Right lobe of liver (tissue), 4 donors: ENCODE data around the gene MFAP2.
"Not testable (repeated sequence)": the region's sequence is repeated elsewhere in the genome, so short reads cannot be mapped to it uniquely, and the experiment has no call there.

Experiments
- POLR2A ChIP-seq: fragments of 450-650 bp; IDR thresholded peaks from one replicate; pipeline ENCODE4 v1.6.1; 2017; ENCODE audit warnings: antibody characterized with exemption, mild to moderate bottlenecking
- TF ChIP-seq, protein P1 (sequence below), 4 donors: fragments of 200-600 bp in 3 of 4; fragments of 450-650 bp in 1 of 4; IDR thresholded peaks; one replicate each; pipeline versions ENCODE4 v1.5.1 to v1.8.0; 2016 to 2022; ENCODE audit warnings: antibody characterized with exemption in 4 of 4, mild to moderate bottlenecking in 2 of 4
- donor health status: DM: no; HTN: no; CAD: no.
- donor health status: DM: no; HTN: no; CAD: no.
- donor health status: DM: no; HTN: yes; CAD: no.

DNA sequence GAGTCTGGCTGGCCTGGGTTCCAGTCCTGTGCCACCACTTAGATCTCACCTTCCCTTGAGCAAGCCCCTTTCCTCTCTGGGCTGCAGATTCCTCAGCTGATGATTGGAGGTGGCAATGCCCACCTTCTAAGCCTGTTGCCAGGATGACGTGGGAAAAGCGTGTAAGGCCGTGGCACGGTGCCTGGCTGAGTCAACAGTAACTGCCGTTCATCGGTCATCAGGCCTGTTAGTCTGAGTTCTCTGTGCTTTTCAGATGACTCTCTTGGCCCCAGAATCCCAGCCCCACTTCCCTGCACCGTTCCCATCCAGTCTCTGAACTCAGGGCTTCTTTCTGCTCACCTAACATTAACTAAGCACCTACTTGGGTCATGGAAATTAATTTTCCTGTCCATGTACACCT lies 31.4 kb downstream of the MFAP2 start:
- not testable (repeated sequence) for TF ChIP-seq POLR2A
- TF ChIP-seq, protein P1, sequence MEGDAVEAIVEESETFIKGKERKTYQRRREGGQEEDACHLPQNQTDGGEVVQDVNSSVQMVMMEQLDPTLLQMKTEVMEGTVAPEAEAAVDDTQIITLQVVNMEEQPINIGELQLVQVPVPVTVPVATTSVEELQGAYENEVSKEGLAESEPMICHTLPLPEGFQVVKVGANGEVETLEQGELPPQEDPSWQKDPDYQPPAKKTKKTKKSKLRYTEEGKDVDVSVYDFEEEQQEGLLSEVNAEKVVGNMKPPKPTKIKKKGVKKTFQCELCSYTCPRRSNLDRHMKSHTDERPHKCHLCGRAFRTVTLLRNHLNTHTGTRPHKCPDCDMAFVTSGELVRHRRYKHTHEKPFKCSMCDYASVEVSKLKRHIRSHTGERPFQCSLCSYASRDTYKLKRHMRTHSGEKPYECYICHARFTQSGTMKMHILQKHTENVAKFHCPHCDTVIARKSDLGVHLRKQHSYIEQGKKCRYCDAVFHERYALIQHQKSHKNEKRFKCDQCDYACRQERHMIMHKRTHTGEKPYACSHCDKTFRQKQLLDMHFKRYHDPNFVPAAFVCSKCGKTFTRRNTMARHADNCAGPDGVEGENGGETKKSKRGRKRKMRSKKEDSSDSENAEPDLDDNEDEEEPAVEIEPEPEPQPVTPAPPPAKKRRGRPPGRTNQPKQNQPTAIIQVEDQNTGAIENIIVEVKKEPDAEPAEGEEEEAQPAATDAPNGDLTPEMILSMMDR (IDR thresholded peaks at IDR 0.05) = not testable (repeated sequence)
